Measurements from ENCODE around the gene CDK5RAP2. TPM values are rescaled to one million over a fixed set of nuclear protein-coding genes. Genes with fewer than 3 reads are reported as not detected.

CDK5RAP2 gene
- total RNA-seq, 1 donor from 2014 or later: 54.7 TPM

DNA sequence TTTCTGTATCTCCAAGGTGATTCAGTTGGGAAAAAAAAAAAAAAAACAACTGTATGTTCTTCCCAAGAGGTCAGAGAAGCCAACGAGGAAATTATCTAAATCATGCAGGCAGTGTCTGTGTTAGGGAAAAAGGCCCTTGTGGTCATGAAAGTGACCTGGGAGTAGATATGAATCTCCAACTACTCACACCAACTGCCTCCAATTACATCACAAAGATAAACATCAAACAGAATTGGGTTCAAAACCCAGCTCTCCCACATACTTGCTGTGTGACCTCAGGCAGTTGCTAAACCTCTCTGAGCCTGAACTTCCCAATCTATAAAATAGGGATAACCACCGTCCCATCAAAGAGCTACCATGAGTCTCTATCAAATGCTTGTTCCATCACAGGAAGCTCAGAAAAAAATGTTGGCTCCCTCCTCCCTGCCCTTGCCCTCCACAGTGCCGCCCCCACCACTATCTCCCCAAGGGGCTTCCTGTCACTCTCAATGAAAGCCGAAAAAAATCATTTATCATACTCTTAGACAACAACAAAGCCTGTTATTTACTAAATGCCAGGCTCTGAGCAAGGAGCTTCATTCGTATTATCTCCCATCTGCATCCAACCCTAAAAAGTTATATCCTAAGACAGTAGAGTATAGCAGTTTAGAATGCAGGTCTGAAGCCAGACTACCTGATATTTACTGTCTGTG, 42.9 kb downstream of the CDK5RAP2 start:
- H3K27ac ChIP-seq: no peak overlapping the region
- no peaks in the 10 kb centered on the region for H3K4me1 ChIP-seq
- no peaks in the 10 kb centered on the region for H3K27me3 ChIP-seq (ENCODE audit: low read depth)
- H3K36me3 ChIP-seq: peaks cover 92% of the 10 kb centered on the region
- no peaks in the 10 kb centered on the region for H3K9me3 ChIP-seq
- no peak for DNase-seq
- no peak overlapping the region for H3K4me3 ChIP-seq
- intact Hi-C loops (cut with DNase I): no loop called here
- TF ChIP-seq, protein P1, sequence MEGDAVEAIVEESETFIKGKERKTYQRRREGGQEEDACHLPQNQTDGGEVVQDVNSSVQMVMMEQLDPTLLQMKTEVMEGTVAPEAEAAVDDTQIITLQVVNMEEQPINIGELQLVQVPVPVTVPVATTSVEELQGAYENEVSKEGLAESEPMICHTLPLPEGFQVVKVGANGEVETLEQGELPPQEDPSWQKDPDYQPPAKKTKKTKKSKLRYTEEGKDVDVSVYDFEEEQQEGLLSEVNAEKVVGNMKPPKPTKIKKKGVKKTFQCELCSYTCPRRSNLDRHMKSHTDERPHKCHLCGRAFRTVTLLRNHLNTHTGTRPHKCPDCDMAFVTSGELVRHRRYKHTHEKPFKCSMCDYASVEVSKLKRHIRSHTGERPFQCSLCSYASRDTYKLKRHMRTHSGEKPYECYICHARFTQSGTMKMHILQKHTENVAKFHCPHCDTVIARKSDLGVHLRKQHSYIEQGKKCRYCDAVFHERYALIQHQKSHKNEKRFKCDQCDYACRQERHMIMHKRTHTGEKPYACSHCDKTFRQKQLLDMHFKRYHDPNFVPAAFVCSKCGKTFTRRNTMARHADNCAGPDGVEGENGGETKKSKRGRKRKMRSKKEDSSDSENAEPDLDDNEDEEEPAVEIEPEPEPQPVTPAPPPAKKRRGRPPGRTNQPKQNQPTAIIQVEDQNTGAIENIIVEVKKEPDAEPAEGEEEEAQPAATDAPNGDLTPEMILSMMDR (IDR thresholded peaks at IDR 0.05): no peak
- ATAC-seq: no peak

DNA sequence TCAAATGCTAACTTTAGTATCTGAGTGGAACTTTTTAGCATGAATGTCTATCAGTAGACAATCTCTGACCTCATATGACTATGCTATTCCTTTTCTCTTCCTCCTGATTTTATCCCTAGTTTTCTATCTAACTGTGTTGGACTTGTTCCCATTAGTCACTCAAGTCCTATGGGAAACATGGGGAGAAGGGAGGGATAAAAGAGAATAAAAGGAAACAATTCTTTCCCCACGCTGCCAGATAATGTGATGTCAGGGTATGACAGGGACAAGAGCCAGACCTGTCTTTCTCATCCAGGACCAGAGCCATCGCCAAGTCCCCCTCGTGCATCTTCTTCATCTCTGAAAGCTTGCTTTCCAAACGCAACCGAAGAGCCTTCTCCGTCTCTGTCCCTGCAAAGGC, 43.9 kb downstream of the CDK5RAP2 start:
- DNase-seq: no peak
- Histone ChIP-seq H3K36me3 (peaks cover 83% of the 10 kb centered on the region), H3K27me3 (ENCODE audit: low read depth) (no peaks in the 10 kb centered on the region), H3K4me1 (no peaks in the 10 kb centered on the region), H3K27ac (no peak overlapping the region), H3K9me3 (no peaks in the 10 kb centered on the region), H3K4me3 (no peak overlapping the region)
- no peak for ATAC-seq
- intact Hi-C loops (cut with DNase I): no loop called here
- TF ChIP-seq, protein P1 (IDR thresholded peaks at IDR 0.05): no peak

DNA sequence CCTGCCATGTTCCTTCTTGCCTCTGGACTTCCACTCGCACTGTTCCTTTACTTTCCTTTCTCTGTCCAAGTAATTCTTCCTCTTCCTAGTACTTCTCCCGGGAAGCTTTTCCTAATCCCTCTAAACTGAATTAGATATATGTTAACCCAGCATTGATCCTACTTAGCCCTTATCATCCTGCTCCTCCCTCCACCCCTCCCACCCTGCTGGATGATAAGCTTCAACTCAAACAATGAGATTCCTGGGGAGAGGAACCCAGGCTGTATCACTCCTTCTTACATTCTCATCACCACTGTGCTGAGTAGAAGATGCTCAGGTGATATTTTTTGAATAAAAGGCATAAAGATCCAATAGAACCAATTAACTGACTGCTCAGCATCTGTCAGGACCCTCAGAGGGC, 45.7 kb downstream of the CDK5RAP2 start:
- ATAC-seq (no peak), DNase-seq (no peak)
- peaks cover 77% of the 10 kb centered on the region for H3K36me3 ChIP-seq
- no peaks in the 10 kb centered on the region for H3K27me3 ChIP-seq (ENCODE audit: low read depth)
- H3K4me1 ChIP-seq: no peaks in the 10 kb centered on the region
- no peak overlapping the region for H3K27ac ChIP-seq
- TF ChIP-seq, protein P1 (IDR thresholded peaks at IDR 0.05): no peak
- H3K4me3 ChIP-seq: no peak overlapping the region
- intact Hi-C loops (cut with DNase I): no loop called here
- H3K9me3 ChIP-seq: no peaks in the 10 kb centered on the region

GRCh38 chr9:120532891-120533290, 47.1 kb downstream of the CDK5RAP2 start:
- TF ChIP-seq, protein P1 (IDR thresholded peaks at IDR 0.05): no peak
- Histone ChIP-seq H3K36me3 (peaks cover 77% of the 10 kb centered on the region), H3K9me3 (no peaks in the 10 kb centered on the region), H3K4me1 (no peaks in the 10 kb centered on the region), H3K4me3 (no peak overlapping the region), H3K27me3 (ENCODE audit: low read depth) (no peaks in the 10 kb centered on the region), H3K27ac (peak overlapping the region; percentile 48)
- DNase-seq (no peak), ATAC-seq (peak; percentile 11)
- intact Hi-C loops (cut with DNase I): no loop called here

GRCh38 chr9:120532475-120532874, 47.5 kb downstream of the CDK5RAP2 start:
- H3K4me1 ChIP-seq: no peaks in the 10 kb centered on the region
- H3K27ac ChIP-seq: peak overlapping the region; percentile 48
- intact Hi-C loops (cut with DNase I): no loop called here
- TF ChIP-seq, protein P1 (IDR thresholded peaks at IDR 0.05): no peak
- no peaks in the 10 kb centered on the region for H3K9me3 ChIP-seq
- H3K36me3 ChIP-seq: peaks cover 77% of the 10 kb centered on the region
- no peak overlapping the region for H3K4me3 ChIP-seq
- H3K27me3 ChIP-seq (ENCODE audit: low read depth): no peaks in the 10 kb centered on the region
- DNase-seq (peak; percentile 60), ATAC-seq (peak; percentile 75 to 91)
